Islet precursor cell (in vitro differentiated cells): ENCODE measurements around the gene SHPK.

ENCODE experiments used
- DNase-seq: peaks from one replicate; pipeline ENCODE4 v3.0.0-alpha.2; 2018

The SHPK gene

GRCh38 chr17:3660311-3660891, 24.4 kb upstream of the SHPK start:
- DNase-seq: no peak

- DNase-seq: peak; percentile 86
These were observed 23.6 kb upstream of the SHPK start for GRCh38 chr17:3659541-3660111.

- no peak for DNase-seq
These were observed 22.9 kb upstream of the SHPK start for GRCh38 chr17:3658784-3659449.

GRCh38 chr17:3657874-3658783, 22.1 kb upstream of the SHPK start:
- DNase-seq: peak; percentile 60

- peak; percentile 62 for DNase-seq
These were observed 21.5 kb upstream of the SHPK start for GRCh38 chr17:3657588-3657869.

- DNase-seq: peak; percentile 56
These were observed 20.9 kb upstream of the SHPK start for GRCh38 chr17:3656755-3657587.

- no peak for DNase-seq
These were observed 20.3 kb upstream of the SHPK start for GRCh38 chr17:3656353-3656752.

- no peak for DNase-seq
These were observed 19.7 kb upstream of the SHPK start for GRCh38 chr17:3655766-3656165.

- DNase-seq: peak; percentile 92
These were observed 11.9 kb upstream of the SHPK start for GRCh38 chr17:3647769-3648555.

- DNase-seq: no peak
These were observed 11.2 kb upstream of the SHPK start for GRCh38 chr17:3647251-3647650.

GRCh38 chr17:3645310-3645709, 9.3 kb upstream of the SHPK start:
- DNase-seq: no peak

GRCh38 chr17:3643889-3644349, 7.9 kb upstream of the SHPK start:
- DNase-seq: no peak

GRCh38 chr17:3641717-3642486, 5.9 kb upstream of the SHPK start:
- DNase-seq: no peak

GRCh38 chr17:3641014-3641413, 5.0 kb upstream of the SHPK start:
- DNase-seq: no peak

- no peak for DNase-seq
These were observed 4.0 kb upstream of the SHPK start for GRCh38 chr17:3639981-3640596.

GRCh38 chr17:3636908-3637373, 891 bp upstream of the SHPK start:
- no peak for DNase-seq

- DNase-seq: peak; percentile 79
These were observed 436 bp downstream of the SHPK start for GRCh38 chr17:3635474-3636153.

GRCh38 chr17:3632287-3632686, 3.8 kb downstream of the SHPK start:
- no peak for DNase-seq

- no peak for DNase-seq
These were observed 5.3 kb downstream of the SHPK start for GRCh38 chr17:3630781-3631180.

GRCh38 chr17:3627769-3628167, 8.3 kb downstream of the SHPK start:
- DNase-seq: no peak
